Measurements from ENCODE around the gene MAX. TPM values are rescaled to one million over a fixed set of nuclear protein-coding genes. Genes with fewer than 3 reads are reported as not detected.
A peak's percentile ranks its signal among the peaks of the same experiment; 100 is the strongest.

The MAX gene
- 97.0 and 147 TPM in 2 replicates for total RNA-seq (ENCODE audit: low replicate concordance)
- long read RNA-seq, transcript MAX-205 (5 exons, 1,546 nt), result major isoform, 5 of 26 reads
- long read RNA-seq, transcript MAX-204 (4 exons, 1,973 nt), result major isoform, 5 of 26 reads
- long read RNA-seq, partial matches to known transcripts, result 3 of 26 reads
- long read RNA-seq, other reads (novel, unspliced or antisense), result 11 of 26 reads

- Mint-ChIP-seq H3K27me3 (peaks cover 3% of the 10 kb centered on the region), H3K4me1 (ENCODE audit: unreplicated experiment) (peaks cover 17% of the 10 kb centered on the region)
- peak; percentile 98 for DNase-seq (ENCODE audit: extremely low spot score, unreplicated experiment)
Observed at GRCh38 chr14:65102441-65103149, at the start of gene MAX. Gene MAX, minus strand, starts transcription at chr14:65102517. Its CDS starts 178 bp downstream, at chr14:65102339.

GRCh38 chr14:65151609-65151956 lies 49.3 kb upstream of the MAX start:
- Mint-ChIP-seq H3K4me1 (ENCODE audit: unreplicated experiment) (peaks cover 8% of the 10 kb centered on the region), H3K4me3 (no peak overlapping the region), H3K27ac (no peak overlapping the region), H3K27me3 (no peaks in the 10 kb centered on the region), H3K36me3 (no peaks in the 10 kb centered on the region), H3K9me3 (no peaks in the 10 kb centered on the region)
- no peak for DNase-seq (ENCODE audit: extremely low spot score, unreplicated experiment)
- no peak for TF ChIP-seq CTCF (conservative IDR thresholded peaks at IDR 0.05)

More at GRCh38 chr14:65102441-65103149, at the start of gene MAX:
- Mint-ChIP-seq H3K27ac (peak within 1 kb of the TSS; percentile 97), H3K36me3 (peaks cover 13% of the 10 kb centered on the region), H3K9me3 (no peaks in the 10 kb centered on the region), H3K4me3 (peak within 1 kb of the TSS; percentile 95)
- no peak for TF ChIP-seq CTCF (conservative IDR thresholded peaks at IDR 0.05)

- DNase-seq (ENCODE audit: extremely low spot score, unreplicated experiment), result no peak
- no peaks in the 10 kb centered on the region for H3K27me3 Mint-ChIP-seq
- no peaks in the 10 kb centered on the region for H3K9me3 Mint-ChIP-seq
- H3K4me1 Mint-ChIP-seq (ENCODE audit: unreplicated experiment), result peaks cover 3% of the 10 kb centered on the region
- H3K27ac Mint-ChIP-seq, result no peak overlapping the region
- no peak for TF ChIP-seq CTCF (conservative IDR thresholded peaks at IDR 0.05)
- no peaks in the 10 kb centered on the region for H3K36me3 Mint-ChIP-seq
- no peak overlapping the region for H3K4me3 Mint-ChIP-seq
Observed at GRCh38 chr14:65150898-65151608, 48.7 kb upstream of the MAX start.

- Mint-ChIP-seq H3K9me3 (no peaks in the 10 kb centered on the region), H3K4me3 (no peak overlapping the region), H3K4me1 (ENCODE audit: unreplicated experiment) (no peaks in the 10 kb centered on the region), H3K27ac (no peak overlapping the region), H3K36me3 (no peaks in the 10 kb centered on the region), H3K27me3 (no peaks in the 10 kb centered on the region)
- TF ChIP-seq CTCF (conservative IDR thresholded peaks at IDR 0.05), result no peak
- DNase-seq (ENCODE audit: extremely low spot score, unreplicated experiment), result no peak
Observed at GRCh38 chr14:65149116-65149515, 46.8 kb upstream of the MAX start.

- Mint-ChIP-seq H3K4me1 (ENCODE audit: unreplicated experiment) (peaks cover 8% of the 10 kb centered on the region), H3K4me3 (no peak overlapping the region), H3K9me3 (no peaks in the 10 kb centered on the region), H3K27ac (no peak overlapping the region), H3K27me3 (peaks cover 3% of the 10 kb centered on the region), H3K36me3 (no peaks in the 10 kb centered on the region)
- TF ChIP-seq CTCF (conservative IDR thresholded peaks at IDR 0.05), result no peak
- DNase-seq (ENCODE audit: extremely low spot score, unreplicated experiment), result no peak
Observed at GRCh38 chr14:65144170-65144569, 41.9 kb upstream of the MAX start.
